GM18507 (cell line): ENCODE measurements around the gene RNF8.
"Not testable (repeated sequence)": the region's sequence is repeated elsewhere in the genome, so short reads cannot be mapped to it uniquely, and the experiment has no call there.

Source experiments
- DNase-seq: peaks from one replicate; pipeline ENCODE4 v3.0.0; 2011; ENCODE audit warnings: low read depth; ENCODE audit not compliant: insufficient read length; ENCODE audit errors: extremely low spot score
- FAIRE-seq: peaks from 2 replicates; lab custom pipeline; 2011; peaks lifted over from hg19 to GRCh38; lab: Jason Lieb, UNC

Gene RNF8

DNA sequence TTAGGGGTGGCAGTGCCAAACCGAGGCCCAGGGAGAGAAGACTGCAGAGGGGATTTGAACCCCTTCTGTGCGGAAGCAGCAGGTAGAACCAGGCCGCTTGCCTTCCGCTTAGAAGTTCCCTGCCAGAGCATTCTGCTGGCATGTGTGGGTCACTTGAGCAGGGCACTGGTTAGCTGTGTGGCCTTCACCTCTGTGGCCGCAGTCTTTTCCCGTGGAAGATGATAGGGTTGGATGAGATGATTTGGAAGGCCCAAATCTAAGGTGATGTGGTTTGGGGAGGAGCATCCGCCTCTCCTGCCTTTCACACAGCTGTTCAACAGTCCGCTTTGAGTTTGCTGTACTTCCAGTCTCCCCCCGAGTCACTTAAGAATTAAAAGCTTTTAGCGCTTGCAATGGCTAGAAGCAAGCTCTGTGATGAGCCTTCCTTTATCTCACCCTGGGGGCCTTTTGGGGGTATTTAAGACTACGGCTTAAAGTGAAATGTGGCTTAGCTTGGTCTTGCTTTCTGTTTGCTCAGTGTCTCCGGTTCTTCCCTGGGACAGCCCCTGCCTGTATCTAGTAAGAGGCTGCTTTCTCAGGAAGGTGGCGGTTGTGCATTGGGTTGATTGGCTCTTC, 80.0 kb downstream of the RNF8 start:
- DNase-seq, result no peak

DNA sequence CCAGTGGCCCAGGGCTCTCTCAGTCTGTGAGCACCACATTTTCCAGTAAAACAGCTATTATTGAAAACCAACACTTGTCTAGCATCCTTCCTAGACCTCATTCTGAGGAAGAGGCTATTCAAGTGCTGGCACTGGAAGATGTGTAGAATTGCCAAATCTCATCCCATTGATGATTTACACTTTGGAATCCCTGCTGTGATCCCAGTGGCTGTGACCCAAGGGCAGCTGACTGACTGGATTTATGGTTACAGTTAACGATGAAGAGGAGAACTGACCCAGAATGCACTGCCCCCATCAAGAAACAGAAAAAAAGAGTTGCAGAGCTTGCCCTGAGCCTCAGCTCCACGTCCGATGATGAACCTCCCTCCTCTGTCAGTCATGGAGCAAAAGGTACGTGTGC, 81.6 kb downstream of the RNF8 start:
- no peak for DNase-seq
- FAIRE-seq, result no peak

More for the DNA sequence above, 80.0 kb downstream of the RNF8 start:
- FAIRE-seq, result peak; percentile 47

DNA sequence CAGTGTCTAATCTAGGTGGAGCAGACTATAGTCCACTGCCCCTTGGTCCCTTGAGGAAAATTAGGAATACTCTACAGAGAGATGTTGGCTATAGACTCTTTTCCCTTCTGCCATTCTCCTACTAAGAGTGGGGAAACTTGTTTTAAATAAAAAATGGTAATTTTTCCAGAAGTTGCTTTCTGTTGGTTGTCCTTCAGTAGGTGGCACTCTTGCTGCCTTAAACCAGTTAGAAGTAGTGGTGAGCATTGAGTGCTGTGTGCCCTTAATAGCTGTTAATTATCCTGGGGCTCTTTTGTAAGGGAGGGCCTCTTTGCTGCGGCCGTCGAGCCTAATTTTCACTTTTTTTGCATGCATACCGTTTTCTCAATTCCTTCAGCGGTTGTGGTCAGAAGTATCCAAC, 82.0 kb downstream of the RNF8 start:
- DNase-seq, result no peak
- FAIRE-seq, result no peak

DNA sequence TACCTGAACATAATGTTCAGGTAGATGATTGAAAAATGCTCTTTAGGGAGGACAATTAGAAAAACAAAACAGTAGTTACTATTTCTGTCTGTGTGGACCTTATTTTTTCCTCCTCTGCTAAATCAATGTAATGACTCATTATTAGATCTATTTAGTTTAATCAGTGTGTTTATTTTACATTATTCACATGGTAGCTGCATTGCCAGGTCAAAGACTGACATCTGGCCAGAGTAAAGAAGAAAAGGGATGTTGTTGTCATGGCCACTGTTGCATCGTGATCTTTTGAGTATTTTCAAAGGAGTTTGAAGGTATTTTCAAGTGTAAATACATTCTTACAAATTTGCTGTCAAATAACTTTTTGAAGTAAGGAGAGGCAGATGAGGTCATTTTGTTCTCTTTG, 85.1 kb downstream of the RNF8 start:
- FAIRE-seq (no peak), DNase-seq (no peak)

DNA sequence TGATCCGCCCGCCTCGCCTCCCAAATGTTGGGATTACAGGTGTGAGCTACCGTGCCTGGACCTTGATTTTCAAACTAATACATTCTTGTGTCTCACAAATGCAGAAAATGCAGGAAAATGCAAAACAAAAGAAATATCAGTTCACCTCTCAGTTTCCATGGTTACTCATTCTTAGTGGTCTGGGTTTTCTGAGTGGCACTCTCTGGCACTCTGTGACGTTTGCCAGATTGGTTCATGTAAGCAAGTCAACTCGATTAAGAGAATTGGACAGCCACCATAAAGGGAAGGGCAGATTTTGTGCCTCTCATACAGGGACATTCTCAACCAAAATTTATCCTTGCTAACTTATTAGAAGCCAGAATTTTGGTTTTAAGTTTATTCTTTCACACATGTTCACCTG, 87.9 kb downstream of the RNF8 start:
- no peak for FAIRE-seq
- no peak for DNase-seq

DNA sequence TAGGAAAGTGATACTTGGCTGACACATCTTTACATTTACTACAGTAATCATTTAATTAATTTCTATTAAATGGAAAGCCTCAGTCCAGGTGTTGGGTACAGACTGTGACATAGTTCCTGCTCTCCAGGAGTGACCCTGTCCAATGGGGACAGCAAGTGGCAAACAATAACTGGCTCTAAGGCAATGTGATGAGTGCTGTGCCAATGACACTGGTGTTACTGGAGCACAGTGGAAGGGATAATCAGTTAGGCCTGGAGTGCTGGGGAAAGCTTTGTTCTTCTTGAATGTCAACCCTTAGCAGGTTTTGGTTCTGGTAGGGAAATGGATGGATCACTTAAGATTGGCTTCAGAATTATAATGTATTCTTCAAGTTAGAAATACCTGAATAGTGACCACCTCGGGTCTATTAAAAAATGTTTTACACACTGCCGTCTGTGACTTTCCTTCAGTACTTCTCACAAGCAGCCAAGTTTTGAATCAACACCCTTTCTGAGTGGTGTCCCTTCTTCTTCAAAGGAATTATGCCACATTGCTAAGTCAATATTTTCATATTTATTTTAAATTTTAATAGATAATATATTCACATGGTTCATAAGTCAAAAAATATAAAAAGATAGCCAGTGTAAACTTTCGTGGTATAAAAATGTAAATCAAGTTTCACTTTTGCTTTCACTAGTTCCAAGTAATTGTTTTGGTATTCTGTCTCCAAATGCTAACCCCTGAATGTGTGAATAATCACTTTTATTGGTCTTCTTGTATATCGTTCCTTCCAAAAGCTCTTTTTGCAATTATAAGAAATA, 88.8 kb downstream of the RNF8 start:
- no peak for FAIRE-seq
- no peak for DNase-seq

DNA sequence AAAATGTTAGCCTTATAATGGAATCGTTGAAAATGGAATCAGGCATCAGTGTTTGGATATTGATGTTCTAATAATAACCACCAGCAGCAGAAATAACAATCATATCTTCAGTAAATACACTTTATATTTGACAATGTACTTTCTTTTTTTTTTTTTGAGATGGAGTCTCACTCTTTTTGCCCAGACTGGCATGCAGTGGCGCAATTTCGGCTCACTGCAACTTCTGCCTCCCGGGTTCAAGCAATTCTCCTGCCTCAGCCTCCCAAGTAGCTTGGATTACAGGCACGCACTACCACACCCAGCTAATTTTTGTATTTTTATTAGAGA, 89.4 kb downstream of the RNF8 start:
- not testable (repeated sequence) for FAIRE-seq, DNase-seq
